ENCODE data around the gene COL26A1. TPM values are rescaled to one million over a fixed set of nuclear protein-coding genes. Genes with fewer than 3 reads are reported as not detected.
A peak's percentile ranks its signal among the peaks of the same experiment; 100 is the strongest.

COL26A1 gene
- total and polyA plus RNA-seq, 2 experiments from 2014 or later, result 11.6 to 19.1 TPM

DNA sequence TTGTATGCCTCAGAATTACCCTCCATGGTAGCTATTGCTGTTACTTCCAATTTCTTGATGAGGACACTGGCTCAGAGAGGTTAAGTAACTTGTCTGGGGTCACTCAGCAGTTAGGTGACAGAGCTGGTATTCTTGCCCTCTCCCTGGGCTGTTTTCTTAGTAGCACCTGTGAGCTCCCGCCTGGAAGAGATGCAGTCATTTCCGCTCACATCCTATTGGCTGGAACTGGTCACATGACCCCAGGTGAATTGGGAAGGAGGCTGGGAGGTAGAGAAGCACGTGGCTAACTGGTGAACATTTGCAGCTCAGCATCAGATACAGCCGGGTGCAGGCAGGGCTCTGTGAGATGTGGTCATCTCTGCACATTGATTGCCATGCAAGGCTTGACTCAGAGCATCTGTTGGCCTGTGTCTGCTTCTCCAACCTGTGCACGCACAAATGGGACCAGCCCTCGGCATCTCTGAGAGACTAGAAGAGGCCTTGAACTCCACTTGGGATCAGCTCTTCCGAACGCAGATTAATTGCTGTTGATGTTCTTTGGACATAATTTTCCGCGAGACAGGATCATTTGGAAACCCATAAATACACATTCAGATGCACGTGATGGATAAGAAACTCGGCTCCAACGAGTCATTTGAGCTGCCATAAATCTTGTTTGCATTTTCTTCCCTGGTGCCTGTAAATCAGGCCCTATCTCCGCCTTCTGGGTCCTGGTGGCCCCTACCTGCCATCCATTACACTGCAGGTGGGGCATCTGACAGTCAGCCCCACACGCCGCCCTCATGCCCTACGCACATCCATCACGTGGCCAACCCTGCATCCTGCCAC, 223.6 kb downstream of the COL26A1 start:
- Histone ChIP-seq H3K4me1 (ENCODE audit: insufficient read depth) (peaks cover 34% of the 10 kb centered on the region), H4K20me1 (ENCODE audit: insufficient read depth, poor library complexity, severe bottlenecking) (no peaks in the 10 kb centered on the region), H3K9me3 (ENCODE audit: low read depth) (no peaks in the 10 kb centered on the region), H3K27ac (peak overlapping the region; percentile 94), H3K9me2 (replicated peaks; ENCODE audit: insufficient read depth) (no peaks in the 10 kb centered on the region), H3K4me3 (no peak overlapping the region), H3K79me2 (no peaks in the 10 kb centered on the region), H3K36me3 (replicated peaks; ENCODE audit: insufficient read depth, low read depth) (no peaks in the 10 kb centered on the region), H3K27me3 (no peaks in the 10 kb centered on the region), H3K4me2 (no peak overlapping the region), H2AFZ (no peak overlapping the region)
- WGBS (ENCODE audit: low lambda C conversion rate, missing lambda C conversion rate), result 49% methylated on average over 18 of the region's 18 CpGs
- peak; percentile 80 for DNase-seq (ENCODE audit: low spot score)
- no peak for TF ChIP-seq CTCF (IDR thresholded peaks at IDR 0.05; ENCODE audit: poor library complexity)
- no peak for TF ChIP-seq EZH2phosphoT487 (IDR thresholded peaks at IDR 0.05; ENCODE audit: low read depth, severe bottlenecking, unreplicated experiment)
- TF ChIP-seq EZH2 (IDR thresholded peaks at IDR 0.05; ENCODE audit: borderline replicate concordance), result no peak

DNA sequence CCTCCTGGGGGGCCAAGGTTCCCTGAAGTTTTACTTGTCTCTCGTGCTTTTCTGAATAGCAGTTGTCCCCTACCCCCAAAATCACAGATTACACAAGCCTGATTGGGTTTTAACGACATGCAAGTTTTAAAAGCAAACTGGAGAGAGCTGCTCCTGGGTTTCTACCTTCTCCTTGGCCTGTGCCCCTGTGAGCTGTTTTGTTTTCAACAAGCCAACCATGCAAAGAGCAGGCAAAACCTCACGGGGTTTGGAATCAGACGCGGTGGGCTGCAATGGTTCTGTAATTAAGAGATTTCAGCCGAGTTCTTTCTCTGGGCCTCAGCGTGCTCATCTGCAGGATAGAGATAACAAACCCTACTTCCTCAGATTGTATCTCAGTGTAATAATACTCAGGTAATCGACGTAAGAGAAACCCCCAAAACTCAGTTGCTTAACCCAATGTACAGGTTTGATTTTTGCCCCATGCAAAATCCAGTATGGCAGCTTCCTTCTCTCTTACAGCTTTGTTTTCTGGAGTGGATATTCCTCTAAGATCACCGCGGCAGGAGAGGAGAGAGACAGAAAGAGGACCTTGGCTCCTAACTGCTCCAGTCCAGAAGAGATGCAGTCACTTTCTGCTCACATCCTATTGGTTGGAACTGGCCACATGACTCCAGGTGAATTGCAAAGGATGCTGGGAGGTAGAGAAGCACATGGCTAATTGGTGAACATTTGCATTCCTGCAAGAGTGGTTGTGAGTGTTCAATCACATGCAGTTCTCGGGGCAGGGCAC, 224.4 kb downstream of the COL26A1 start:
- TF ChIP-seq EZH2 (IDR thresholded peaks at IDR 0.05; ENCODE audit: borderline replicate concordance), result no peak
- TF ChIP-seq CTCF (IDR thresholded peaks at IDR 0.05; ENCODE audit: poor library complexity), result no peak
- WGBS (ENCODE audit: low lambda C conversion rate, missing lambda C conversion rate), result 79% methylated on average over 12 of the region's 12 CpGs
- Histone ChIP-seq H3K4me1 (ENCODE audit: insufficient read depth) (peaks cover 34% of the 10 kb centered on the region), H3K4me2 (no peak overlapping the region), H3K9me3 (ENCODE audit: low read depth) (no peaks in the 10 kb centered on the region), H3K27ac (peak overlapping the region; percentile 87), H4K20me1 (ENCODE audit: insufficient read depth, poor library complexity, severe bottlenecking) (no peaks in the 10 kb centered on the region), H3K36me3 (replicated peaks; ENCODE audit: insufficient read depth, low read depth) (no peaks in the 10 kb centered on the region), H2AFZ (no peak overlapping the region), H3K4me3 (no peak overlapping the region), H3K79me2 (no peaks in the 10 kb centered on the region), H3K27me3 (no peaks in the 10 kb centered on the region), H3K9me2 (replicated peaks; ENCODE audit: insufficient read depth) (no peaks in the 10 kb centered on the region)
- no peak for DNase-seq (ENCODE audit: low spot score)

DNA sequence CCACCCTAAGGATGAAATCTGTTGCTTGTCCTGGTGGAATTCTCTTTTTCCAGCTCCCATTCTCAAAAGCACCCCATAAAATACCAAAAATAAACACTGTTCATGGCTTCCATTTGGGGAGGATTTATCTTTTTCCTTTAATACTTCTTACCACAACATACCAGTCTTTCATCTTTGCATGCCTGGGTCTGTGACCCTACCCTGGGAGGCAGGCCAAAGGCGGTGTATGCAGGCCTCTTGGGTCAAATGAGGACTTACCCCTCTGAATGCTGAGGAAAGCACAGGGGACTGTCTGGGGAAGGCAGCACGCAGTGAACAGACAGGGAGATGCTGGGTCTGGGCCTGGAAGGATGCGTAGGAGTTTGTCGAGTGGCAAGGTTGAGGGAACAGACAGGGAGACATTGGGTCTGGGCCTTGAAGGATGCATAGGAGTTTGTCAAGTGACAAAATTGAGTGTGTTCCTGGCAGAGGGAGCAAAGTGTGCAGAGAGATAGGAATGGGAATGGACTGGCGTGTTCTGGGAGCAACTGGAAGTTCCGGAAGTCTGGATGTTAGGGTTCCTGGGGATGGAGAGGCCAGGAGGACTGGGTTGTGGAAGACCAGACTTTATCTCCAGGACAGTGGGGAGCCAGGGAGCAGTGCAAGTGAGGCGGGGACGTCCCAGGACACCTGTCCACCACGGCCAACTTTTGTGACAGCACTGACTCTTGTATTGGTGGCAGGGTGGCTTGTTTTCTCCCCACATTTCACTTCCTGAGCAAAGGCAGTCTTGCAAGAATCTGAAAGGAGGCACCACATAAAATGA, 225.7 kb downstream of the COL26A1 start:
- DNase-seq (ENCODE audit: low spot score), result no peak
- Histone ChIP-seq H3K79me2 (no peaks in the 10 kb centered on the region), H3K4me1 (ENCODE audit: insufficient read depth) (peaks cover 34% of the 10 kb centered on the region), H3K4me2 (no peak overlapping the region), H4K20me1 (ENCODE audit: insufficient read depth, poor library complexity, severe bottlenecking) (no peaks in the 10 kb centered on the region), H2AFZ (no peak overlapping the region), H3K27ac (peak overlapping the region; percentile 87), H3K27me3 (no peaks in the 10 kb centered on the region), H3K9me2 (replicated peaks; ENCODE audit: insufficient read depth) (no peaks in the 10 kb centered on the region), H3K36me3 (replicated peaks; ENCODE audit: insufficient read depth, low read depth) (no peaks in the 10 kb centered on the region), H3K9me3 (ENCODE audit: low read depth) (no peaks in the 10 kb centered on the region), H3K4me3 (no peak overlapping the region)
- TF ChIP-seq EZH2phosphoT487 (IDR thresholded peaks at IDR 0.05; ENCODE audit: low read depth, severe bottlenecking, unreplicated experiment) (no peak), EZH2 (IDR thresholded peaks at IDR 0.05; ENCODE audit: borderline replicate concordance) (no peak), CTCF (IDR thresholded peaks at IDR 0.05; ENCODE audit: poor library complexity) (no peak)
- 66% methylated on average over 9 of the region's 9 CpGs for WGBS (ENCODE audit: low lambda C conversion rate, missing lambda C conversion rate)
